Loucy (cell line): ENCODE measurements around the gene ADIPOR2.

Experiments
- EZH2phosphoT487 ChIP-seq: fragments of 200-600 bp; IDR thresholded peaks from 2 replicates; pipeline ENCODE4 v1.6.1; 2018; ENCODE audit warnings: antibody characterized with exemption, mild to moderate bottlenecking, moderate library complexity, borderline replicate concordance
- TF ChIP-seq, protein P1 (sequence below): fragments of 200-600 bp; sonication (generic); conservative IDR thresholded peaks from 2 replicates; pipeline ENCODE4 v1.5.1; 2014; ENCODE audit warnings: mild to moderate bottlenecking, antibody characterized with exemption, low read length

GRCh38 chr12:1749019-1749418 is 58.1 kb downstream of the ADIPOR2 start:
- TF ChIP-seq, protein P1, sequence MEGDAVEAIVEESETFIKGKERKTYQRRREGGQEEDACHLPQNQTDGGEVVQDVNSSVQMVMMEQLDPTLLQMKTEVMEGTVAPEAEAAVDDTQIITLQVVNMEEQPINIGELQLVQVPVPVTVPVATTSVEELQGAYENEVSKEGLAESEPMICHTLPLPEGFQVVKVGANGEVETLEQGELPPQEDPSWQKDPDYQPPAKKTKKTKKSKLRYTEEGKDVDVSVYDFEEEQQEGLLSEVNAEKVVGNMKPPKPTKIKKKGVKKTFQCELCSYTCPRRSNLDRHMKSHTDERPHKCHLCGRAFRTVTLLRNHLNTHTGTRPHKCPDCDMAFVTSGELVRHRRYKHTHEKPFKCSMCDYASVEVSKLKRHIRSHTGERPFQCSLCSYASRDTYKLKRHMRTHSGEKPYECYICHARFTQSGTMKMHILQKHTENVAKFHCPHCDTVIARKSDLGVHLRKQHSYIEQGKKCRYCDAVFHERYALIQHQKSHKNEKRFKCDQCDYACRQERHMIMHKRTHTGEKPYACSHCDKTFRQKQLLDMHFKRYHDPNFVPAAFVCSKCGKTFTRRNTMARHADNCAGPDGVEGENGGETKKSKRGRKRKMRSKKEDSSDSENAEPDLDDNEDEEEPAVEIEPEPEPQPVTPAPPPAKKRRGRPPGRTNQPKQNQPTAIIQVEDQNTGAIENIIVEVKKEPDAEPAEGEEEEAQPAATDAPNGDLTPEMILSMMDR = no peak
- TF ChIP-seq EZH2phosphoT487 = no peak
